GM19463 (cell line): Measurements from ENCODE around the gene OSBPL5.

Experiments
- ATAC-seq: cut with Tn5 transposase; IDR thresholded peaks from one replicate; pipeline ENCODE4 v1.9.1; 2021; ENCODE audit warnings: mild to moderate bottlenecking, moderate library complexity; ENCODE audit not compliant: unreplicated experiment

OSBPL5 gene

GRCh38 chr11:3105791-3106735 lies 59.0 kb downstream of the OSBPL5 start:
- ATAC-seq: no peak

GRCh38 chr11:3104961-3105790 lies 59.9 kb downstream of the OSBPL5 start:
- ATAC-seq: no peak

GRCh38 chr11:3104051-3104714 lies 60.9 kb downstream of the OSBPL5 start:
- no peak for ATAC-seq

GRCh38 chr11:3103076-3103475 lies 62.0 kb downstream of the OSBPL5 start:
- no peak for ATAC-seq

- no peak for ATAC-seq
Observed at GRCh38 chr11:3102641-3102921, 62.5 kb downstream of the OSBPL5 start.

- ATAC-seq: no peak
Observed at GRCh38 chr11:3101921-3102640, 63.0 kb downstream of the OSBPL5 start.

- no peak for ATAC-seq
Observed at GRCh38 chr11:3099178-3099577, 65.9 kb downstream of the OSBPL5 start.

GRCh38 chr11:3096909-3097530 lies 68.1 kb downstream of the OSBPL5 start:
- no peak for ATAC-seq

GRCh38 chr11:3095712-3096361 lies 69.3 kb downstream of the OSBPL5 start:
- ATAC-seq: no peak

GRCh38 chr11:3094223-3094824 lies 70.8 kb downstream of the OSBPL5 start:
- ATAC-seq: no peak

GRCh38 chr11:3093281-3094191 lies 71.6 kb downstream of the OSBPL5 start:
- no peak for ATAC-seq

GRCh38 chr11:3092603-3093141 lies 72.4 kb downstream of the OSBPL5 start:
- ATAC-seq: no peak

- peak; percentile 61 for ATAC-seq
Observed at GRCh38 chr11:3091846-3092602, 73.1 kb downstream of the OSBPL5 start.

- no peak for ATAC-seq
Observed at GRCh38 chr11:3091081-3091845, 73.8 kb downstream of the OSBPL5 start.

GRCh38 chr11:3090096-3090901 lies 74.8 kb downstream of the OSBPL5 start:
- no peak for ATAC-seq
